ENCODE measurements around the gene SLC15A1. TPM values are rescaled to one million over a fixed set of nuclear protein-coding genes. Genes with fewer than 3 reads are reported as not detected.
"Not testable (repeated sequence)": the region's sequence is repeated elsewhere in the genome, so short reads cannot be mapped to it uniquely, and the experiment has no call there.

The SLC15A1 gene

DNA sequence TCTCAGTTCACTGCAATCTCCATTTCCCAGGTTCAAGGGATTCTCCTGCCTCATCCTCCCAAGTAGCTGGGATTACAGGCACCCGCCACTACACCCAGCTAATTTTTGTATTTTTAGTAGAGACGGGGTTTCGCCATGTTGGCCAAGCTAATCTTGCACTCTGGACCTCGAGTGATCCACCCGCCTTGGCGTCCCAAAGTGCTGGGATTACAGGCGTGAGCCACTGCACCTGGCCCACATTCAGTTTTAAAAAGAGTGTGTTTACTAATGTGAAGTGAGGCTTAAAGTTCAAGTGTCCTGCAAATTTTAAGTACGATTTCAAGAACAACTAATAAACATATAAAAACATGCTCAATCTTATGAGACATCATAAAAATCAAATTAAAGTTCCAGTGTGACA, 114.1 kb downstream of the SLC15A1 start:
- H3K9me3 ChIP-seq (replicated peaks in 1 of 2; ENCODE audit: control insufficient read depth in 2 of 2, insufficient read depth in 1 of 2, low read depth in 1 of 2, low read length in 2 of 2); H2BK5ac ChIP-seq (ENCODE audit: low read length); H4K8ac ChIP-seq (ENCODE audit: low read depth, low read length); DNase-seq (ENCODE audit: low spot score); H2AK5ac ChIP-seq (ENCODE audit: low read depth, low read length); H3K18ac ChIP-seq (ENCODE audit: low read length); H3K23ac ChIP-seq (ENCODE audit: low read depth, low read length, poor library complexity); H4K91ac ChIP-seq (ENCODE audit: low read depth, low read length, poor library complexity); H3K4me1 ChIP-seq (ENCODE audit: control insufficient read depth in 2 of 2, insufficient read depth in 1 of 2, low read depth in 1 of 2, low read length in 2 of 2); H3K79me1 ChIP-seq (ENCODE audit: low read depth, low read length); H3K4me3 ChIP-seq (ENCODE audit: low read length in 2 of 2); H3K27me3 ChIP-seq (ENCODE audit: control insufficient read depth in 3 of 3, insufficient read depth in 3 of 3, low read depth in 1 of 3, low read length in 3 of 3); H2BK12ac ChIP-seq (ENCODE audit: low read length); H2BK120ac ChIP-seq (ENCODE audit: low read depth, low read length); H3K4me2 ChIP-seq (ENCODE audit: insufficient read depth, low read length, poor library complexity, severe bottlenecking); H2BK15ac ChIP-seq (ENCODE audit: low read length); H3K4ac ChIP-seq (ENCODE audit: low read length); H2AFZ ChIP-seq (ENCODE audit: low read length); H3K9ac ChIP-seq (ENCODE audit: low read depth, low read length, poor library complexity); H3K36me3 ChIP-seq (replicated peaks in 1 of 2; ENCODE audit: control insufficient read depth in 2 of 2, insufficient read depth in 2 of 2, low read length in 2 of 2); H3K27ac ChIP-seq (replicated peaks; ENCODE audit: low read length); H3K14ac ChIP-seq (ENCODE audit: low read length): not testable (repeated sequence)
- no CpG with 5 or more reads among the region's 8 CpGs for WGBS, 2 donors (ENCODE audit: extremely low coverage in 2 of 2, insufficient read length in 2 of 2, insufficient replicate concordance in 1 of 2)

Small RNA genes lying within 50 kb of the gene (small RNA-seq; reads per million reads assigned to genes)
- not detected for gene RN7SL60P (ENCODE audit: insufficient read depth)
